ENCODE data around the gene ARHGDIA.

DNA sequence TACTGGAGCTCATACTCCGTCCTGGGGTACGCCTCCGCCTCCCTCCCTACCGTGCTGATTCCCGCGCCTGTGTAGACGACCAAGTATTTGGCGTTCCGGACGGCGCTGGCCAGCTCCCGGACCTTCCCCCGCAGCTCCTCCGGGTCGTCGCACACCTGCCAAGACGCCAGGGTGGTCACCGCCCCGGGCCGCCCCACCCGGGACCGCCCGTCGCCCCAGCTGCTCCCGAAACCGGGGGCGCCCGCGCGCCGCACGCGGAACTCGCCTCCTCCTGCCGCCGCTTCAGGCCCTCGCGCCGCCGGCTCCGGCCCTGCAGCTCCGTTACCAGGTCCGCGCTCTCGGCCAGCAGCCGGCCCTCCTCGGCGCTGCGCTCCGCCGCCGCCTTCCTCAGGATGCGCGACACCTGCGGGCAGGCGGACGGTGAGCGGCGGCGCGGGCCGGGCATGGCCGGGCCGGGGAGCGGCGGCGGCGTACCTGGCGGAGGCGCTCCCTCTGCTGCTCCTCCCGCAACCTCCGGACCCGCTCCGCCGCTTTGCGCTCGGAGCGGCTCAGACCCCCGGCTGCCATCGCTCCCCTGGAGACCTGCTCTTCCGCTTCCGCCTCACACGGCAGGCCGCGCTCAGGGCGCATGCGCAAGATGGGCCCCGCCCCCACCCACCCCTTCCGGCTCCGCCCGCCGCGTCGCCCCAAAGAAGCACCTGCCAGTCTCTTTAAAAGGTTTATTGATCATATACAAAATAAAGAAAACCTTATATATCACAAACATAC, 46.6 kb upstream of the ARHGDIA start, which contains the start of gene SIRT7:
- TF ChIP-seq EZH2 (IDR thresholded peaks at IDR 0.05; ENCODE audit: low read length, unreplicated experiment): no peak
- TF ChIP-seq, protein P1, sequence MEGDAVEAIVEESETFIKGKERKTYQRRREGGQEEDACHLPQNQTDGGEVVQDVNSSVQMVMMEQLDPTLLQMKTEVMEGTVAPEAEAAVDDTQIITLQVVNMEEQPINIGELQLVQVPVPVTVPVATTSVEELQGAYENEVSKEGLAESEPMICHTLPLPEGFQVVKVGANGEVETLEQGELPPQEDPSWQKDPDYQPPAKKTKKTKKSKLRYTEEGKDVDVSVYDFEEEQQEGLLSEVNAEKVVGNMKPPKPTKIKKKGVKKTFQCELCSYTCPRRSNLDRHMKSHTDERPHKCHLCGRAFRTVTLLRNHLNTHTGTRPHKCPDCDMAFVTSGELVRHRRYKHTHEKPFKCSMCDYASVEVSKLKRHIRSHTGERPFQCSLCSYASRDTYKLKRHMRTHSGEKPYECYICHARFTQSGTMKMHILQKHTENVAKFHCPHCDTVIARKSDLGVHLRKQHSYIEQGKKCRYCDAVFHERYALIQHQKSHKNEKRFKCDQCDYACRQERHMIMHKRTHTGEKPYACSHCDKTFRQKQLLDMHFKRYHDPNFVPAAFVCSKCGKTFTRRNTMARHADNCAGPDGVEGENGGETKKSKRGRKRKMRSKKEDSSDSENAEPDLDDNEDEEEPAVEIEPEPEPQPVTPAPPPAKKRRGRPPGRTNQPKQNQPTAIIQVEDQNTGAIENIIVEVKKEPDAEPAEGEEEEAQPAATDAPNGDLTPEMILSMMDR (conservative IDR thresholded peaks at IDR 0.05; ENCODE audit: low read depth, low read length): no peak
- TF ChIP-seq EZH2phosphoT487 (IDR thresholded peaks at IDR 0.05; ENCODE audit: borderline replicate concordance, low read length): no peak

Measured in PC-3 (cell line).